ENCODE data around the gene IQCM. TPM values are rescaled to one million over a fixed set of nuclear protein-coding genes. Genes with fewer than 3 reads are reported as not detected.

Gene IQCM
- total RNA-seq, 4 donors from 2014 or later = not detected

- Histone ChIP-seq H3K27me3 (no peaks in the 10 kb centered on the region), H3K4me1 (no peaks in the 10 kb centered on the region), H3K36me3 (no peaks in the 10 kb centered on the region), H3K27ac (no peak overlapping the region), H3K4me3 (replicated peaks in 1 of 3) (no peak overlapping the region), H3K9me3 (no peaks in the 10 kb centered on the region)
- intact Hi-C loops (cut with DNase I) = no loop called here
- no peak for DNase-seq
- TF ChIP-seq POLR2A (IDR thresholded peaks at IDR 0.05) = no peak
- no peak for TF ChIP-seq CTCF (IDR thresholded peaks at IDR 0.05)
- 69 to 82% methylated on average over 4 of the region's 4 CpGs for WGBS, 2 donors
These were observed 504.6 kb downstream of the IQCM start for GRCh38 chr4:149311076-149311475.

GRCh38 chr4:149306537-149306936 lies 509.1 kb downstream of the IQCM start:
- H3K27me3 ChIP-seq = no peaks in the 10 kb centered on the region
- no peaks in the 10 kb centered on the region for H3K4me1 ChIP-seq
- no peaks in the 10 kb centered on the region for H3K9me3 ChIP-seq
- TF ChIP-seq POLR2A (IDR thresholded peaks at IDR 0.05) (no peak), CTCF (IDR thresholded peaks at IDR 0.05) (no peak)
- intact Hi-C loops (cut with DNase I) = no loop called here
- no peak overlapping the region for H3K4me3 ChIP-seq (replicated peaks in 1 of 3)
- H3K27ac ChIP-seq = no peak overlapping the region
- DNase-seq = no peak
- H3K36me3 ChIP-seq = no peaks in the 10 kb centered on the region
